T-helper 22 cell (primary cell): ENCODE measurements around the gene TNP2.

Experiments
- DNase-seq: peaks from one replicate; pipeline ENCODE4 v3.0.0-alpha.2; 2020; ENCODE audit warnings: low read depth

The TNP2 gene

DNA sequence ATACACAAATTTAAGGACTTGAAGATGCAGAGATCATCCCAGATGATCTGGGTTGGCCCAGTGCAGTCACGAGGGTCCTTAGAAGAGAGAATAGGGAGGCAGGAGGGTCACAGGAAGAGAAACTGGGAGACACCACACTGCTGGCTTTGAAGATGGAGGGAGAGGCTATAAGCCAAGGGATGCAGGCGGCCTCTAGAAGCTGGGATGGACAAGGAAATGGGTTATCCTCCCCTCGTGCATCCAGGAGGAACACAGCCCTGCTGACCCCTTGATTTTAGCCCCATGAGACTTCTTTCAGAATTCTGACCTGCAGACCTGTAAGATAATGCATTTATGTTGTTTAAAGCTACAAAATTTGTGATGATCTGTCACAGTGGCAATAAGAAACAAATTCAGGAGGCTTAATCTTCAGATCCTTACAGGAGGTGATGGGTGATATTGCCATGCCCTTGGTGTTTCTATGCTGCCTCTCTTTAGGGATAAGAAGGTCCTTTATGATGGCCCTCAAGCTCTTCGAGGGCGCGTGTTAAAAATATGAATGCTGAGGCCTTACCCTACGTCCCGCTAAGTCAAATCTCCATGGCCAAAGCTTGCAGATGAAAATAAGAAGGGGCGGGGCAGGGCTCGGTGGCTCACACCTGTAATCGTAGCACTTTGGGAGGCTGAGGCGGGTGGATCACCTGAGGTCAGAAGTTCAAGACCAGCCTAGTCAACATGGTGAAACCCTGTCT, 8.6 kb upstream of the TNP2 start:
- no peak for DNase-seq

DNA sequence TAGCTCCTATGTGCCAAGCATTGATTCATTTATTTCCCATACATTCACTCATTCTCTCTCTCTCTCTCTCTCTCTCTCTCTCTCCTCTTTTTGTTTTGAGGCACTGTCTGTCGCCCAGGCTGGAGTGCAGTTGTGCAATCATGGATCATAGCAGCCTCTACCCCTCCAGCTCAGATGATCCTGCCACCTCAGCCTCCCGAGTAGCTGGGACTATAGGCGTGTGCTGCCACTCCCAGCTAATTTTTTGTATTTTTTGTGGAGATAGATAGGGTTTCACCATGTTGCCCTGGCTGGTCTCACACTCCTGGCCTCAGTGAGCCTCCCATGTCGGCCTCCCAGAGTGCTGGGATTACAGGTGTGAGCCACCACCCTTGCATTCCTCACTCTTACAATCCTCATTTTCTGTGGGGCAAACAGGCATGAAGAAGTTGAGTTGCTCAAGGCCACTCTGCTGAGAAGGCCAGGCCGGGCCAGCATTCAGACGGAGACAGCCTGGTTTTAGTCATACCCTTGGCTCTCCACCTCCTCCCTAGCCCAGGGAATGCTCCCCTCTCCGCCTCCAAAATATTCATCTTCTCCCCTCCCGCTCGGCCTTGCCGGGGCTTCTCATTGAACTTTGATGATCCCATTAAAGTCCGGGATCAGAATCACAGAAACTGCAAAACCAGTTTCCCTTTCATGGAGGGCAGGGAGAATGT, 7.9 kb upstream of the TNP2 start:
- DNase-seq: no peak

DNA sequence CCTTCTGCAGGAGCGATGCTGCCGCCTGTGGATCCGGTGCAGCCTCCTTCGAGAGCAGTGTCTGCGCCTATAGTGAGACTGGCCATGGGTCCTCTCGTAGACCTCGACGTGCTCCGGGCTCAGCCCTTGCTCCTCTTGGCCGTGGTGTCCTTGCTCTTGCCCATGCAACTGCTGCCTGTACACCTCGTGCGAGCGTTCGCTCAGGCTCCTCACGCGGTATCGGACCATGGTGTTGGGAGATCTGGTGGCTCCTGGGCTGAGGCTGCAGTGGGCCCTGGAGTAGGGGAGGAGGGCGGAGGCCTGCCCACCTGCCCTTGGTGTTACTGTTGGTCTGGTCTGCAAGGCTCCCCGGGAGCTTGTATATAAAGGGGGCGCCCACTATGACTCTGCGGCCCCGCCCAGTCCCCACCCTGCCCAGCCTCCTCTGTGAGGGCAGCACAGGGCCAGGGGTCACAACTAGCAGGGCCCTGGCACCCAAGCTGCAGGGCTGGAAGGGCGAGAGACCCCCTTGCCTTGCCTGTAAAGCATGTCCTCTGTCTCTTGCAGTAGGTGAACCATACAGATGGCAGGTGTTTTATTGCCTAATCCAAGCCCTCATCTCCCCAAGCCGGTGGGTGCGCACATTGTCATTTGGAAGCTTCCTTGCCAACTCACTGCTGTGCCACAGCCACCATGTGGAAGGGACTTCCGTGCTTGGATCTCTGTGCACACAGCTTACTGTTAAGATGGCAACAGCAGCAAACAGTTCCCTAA, 7.2 kb upstream of the TNP2 start, which contains the start of gene PRM2:
PRM2 (minus strand) TSS at position 338 of the 753 bp plus-strand sequence; CDS start at position 228, 110 bp downstream.
- no peak for DNase-seq

DNA sequence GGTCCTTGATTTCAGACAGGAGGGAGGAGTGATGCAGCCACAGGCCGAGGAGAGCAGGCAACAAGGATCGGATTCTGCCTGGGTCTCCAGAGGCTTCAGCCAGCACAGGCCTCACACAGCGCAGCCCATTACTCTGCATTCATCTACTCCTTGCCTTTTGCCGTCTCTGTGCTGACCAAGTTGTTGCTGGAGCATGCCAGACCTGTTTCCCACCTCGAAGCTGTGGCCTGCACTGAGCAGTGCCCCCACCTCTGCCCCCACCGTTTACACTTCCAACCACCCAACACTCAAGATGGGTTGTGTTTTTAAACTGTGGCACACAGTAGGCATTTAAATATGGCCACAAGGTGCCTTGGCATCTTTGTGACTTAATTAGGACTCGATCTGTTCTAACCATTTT, 5.8 kb upstream of the TNP2 start:
- DNase-seq: no peak

DNA sequence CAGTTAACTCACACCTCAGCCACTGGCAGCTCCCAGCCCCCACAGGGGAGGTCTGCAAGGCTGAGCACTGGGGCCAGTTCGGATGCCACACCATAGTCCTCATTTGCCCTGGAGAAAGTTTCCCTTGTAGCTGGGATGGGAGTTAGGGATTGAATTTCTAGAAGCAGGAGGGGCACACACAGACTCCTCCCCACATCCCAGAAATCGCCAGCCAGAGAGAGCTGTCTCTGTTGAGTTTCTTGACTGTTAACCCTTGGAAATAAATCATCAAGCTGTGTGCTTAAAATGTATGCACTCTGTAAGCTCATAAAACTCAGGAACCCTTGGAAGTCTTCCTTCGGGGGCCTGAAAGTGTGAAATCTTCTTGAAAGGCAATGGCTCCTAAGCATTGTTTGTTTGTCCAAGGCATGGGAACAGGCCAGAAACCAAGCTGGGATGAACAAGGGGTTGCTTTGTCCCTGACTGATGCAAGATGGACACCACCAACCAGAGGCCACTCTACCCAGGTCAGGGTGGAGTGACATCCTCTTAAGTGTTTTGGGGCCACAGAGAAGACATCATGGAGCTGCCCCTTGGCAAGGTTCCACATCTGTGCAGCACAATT, 4.7 kb upstream of the TNP2 start:
- DNase-seq: no peak

DNA sequence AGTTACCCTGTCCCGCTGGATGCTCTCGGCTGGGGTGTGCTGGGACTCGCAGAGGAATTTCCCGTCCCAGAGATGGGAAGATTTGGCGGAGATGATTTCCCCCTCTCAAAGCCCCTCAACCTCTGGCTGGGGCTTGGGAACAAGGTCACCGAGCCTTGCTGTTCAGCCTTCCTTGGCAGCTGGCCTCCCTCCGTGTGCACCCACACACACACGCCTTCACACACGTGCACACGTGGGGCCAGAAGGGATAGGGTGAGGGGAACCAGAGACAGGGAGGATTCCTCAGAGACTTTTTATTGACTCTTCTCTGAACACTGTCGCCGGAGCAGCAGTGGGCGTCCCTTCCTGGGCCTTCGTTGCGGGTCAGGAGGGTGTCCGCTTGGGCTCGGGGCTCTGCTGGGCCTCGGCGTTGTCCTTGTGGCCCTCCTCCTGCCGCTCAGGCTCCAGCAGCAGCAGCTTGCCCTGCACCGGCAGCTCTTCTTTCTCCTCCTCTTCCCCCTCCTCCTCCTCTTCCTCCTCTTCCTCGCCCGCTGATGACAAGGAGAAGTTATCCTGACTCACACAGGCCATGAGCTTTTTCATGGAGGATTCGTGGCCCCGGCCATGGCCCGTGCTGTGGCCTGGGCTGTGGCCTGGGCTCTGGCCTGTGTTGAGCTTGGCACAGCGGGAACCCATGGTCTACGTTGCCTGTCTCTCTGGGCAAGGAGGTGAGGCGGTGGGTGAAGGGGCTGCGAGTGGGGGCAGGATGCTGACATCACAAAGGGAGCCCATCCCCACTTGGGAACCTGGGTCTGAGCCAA, 4.0 kb upstream of the TNP2 start, which contains the start of gene PRM3:
PRM3 (minus strand) TSS at position 709 of the 800 bp plus-strand sequence; CDS start at position 675, 34 bp downstream.
- no peak for DNase-seq

DNA sequence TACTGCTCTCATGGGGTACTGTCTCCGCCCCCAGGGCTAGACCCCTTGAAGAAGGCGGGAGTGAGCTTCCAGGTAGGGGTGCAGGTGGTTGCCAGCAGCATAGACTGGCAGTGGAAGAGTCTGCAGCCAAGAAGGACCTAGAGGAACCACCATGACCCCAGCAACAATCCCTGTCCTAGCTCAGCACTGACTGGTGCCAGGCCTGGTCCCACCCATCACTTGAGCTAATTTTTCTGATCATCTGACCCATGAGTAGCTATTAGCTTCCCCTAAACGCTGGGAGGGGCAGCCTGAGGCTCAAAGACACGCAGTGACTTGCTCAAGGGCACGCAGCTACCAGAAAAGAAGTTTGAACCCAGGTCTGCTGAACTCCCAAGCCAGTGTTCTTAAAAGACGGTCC, 3.4 kb upstream of the TNP2 start:
- DNase-seq: no peak

DNA sequence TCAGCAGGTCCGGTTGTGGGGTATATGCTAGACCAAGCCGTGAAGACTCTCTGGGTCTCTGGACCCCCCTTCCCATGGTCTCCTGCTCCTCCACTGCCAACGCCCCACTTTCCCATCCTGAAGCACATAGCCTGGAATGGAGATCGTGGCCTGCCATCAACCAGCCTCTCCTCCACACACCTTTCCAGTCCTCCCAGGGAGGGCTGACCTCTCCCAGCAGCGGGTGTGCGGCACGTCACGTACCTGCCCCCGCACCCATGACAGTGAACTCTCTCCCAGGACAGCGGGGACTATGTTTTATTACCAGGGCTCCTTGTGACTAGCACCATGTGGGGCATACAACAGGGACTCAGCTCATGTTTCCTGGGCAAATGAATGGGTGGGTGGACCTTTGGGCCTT, 2.5 kb upstream of the TNP2 start:
- DNase-seq: no peak

DNA sequence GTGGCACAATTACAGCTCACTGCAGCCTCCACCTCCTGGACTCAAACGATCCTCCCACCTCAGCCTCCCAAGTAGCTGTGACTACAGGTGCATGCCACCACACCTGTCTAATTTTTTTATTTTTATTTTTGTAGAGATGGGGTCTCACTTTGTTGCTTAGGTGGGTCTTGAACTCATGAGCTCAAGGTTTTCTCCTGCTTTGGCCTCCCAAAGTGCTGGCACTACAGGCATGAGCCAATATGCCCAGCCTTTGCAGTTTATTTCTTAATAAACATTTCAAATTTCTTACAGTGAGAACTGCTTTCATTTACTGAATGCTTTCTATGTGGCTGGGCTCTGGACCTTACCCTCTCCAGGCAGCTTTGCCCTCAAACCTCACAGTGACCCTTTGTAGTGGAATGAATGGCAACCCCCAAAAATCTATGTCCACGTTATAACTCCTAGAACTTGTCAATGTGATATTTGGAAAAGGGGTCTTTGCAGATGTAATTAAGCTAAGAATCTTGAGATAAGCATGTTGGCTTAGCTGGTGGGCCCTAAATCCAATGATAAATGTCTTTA, 1.6 kb upstream of the TNP2 start:
- no peak for DNase-seq

DNA sequence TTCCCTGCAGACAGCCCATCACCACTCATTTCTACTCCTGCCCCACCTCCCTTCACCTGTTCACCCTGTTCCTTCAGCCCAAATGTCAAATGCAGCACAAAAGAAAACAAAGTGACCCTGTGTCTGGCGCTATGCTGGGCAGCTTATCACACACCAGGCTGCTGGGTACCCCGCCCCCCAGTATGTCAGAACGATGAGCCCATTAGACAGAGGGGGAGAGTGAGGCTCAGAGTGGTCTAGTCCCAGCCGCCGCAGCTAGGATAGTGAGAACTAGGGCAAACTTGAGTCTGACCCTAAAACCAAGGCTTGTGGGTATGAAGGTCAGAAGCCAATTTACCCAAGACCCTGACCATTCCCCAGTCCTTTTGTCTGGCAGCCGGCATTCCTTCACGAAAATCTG, 4.0 kb downstream of the TNP2 start:
- no peak for DNase-seq

DNA sequence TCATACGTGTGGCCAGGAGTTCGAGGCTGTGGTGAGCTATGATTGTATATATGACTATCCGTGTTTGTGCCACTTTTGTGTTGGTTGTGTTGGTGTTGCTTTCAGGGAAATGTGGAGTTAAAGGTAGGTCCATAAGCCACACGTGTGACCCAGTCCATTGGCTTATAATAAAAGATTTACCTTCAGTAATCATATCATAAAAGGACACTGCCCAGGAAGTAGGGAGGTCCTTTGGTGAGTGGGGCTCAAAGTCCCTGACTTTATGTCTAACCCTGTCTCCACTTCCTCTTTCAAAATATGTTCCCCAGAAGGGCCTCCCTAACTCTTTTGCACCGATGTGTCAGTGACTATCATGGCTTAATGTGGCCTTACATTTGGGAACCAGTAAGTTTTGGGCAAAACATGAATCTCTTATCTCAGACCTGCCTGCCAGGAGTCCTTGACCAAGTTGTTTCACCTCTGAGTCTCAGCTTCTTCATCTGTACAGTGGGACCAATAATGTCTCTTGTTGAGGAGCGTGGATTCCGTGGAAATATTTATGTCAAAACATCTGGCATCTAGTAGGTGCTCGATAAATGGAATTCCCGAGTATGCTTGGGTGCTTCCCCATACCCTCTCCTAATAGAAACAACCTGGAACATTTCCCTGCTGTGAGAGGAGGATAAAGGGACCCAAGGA, 4.8 kb downstream of the TNP2 start:
- DNase-seq: no peak

DNA sequence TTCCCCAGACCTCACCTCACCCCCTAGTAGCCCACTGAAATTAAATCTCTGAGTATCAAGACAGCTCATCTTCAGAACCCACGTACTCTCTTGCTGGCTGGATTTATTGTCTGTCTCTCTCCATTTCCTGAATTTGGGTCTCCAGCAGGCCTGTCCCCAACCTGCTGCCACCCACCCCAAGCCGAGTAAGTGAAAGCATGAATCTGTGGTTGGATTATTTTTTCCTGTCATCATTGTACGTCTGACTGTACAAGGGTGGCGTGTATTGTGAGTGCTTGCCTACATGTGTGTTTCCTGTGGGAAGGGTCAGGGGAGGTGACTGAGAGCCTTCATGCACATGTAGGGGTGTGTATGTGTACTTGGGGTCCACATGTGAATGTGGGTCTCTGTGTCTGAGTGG, 5.4 kb downstream of the TNP2 start:
- no peak for DNase-seq

DNA sequence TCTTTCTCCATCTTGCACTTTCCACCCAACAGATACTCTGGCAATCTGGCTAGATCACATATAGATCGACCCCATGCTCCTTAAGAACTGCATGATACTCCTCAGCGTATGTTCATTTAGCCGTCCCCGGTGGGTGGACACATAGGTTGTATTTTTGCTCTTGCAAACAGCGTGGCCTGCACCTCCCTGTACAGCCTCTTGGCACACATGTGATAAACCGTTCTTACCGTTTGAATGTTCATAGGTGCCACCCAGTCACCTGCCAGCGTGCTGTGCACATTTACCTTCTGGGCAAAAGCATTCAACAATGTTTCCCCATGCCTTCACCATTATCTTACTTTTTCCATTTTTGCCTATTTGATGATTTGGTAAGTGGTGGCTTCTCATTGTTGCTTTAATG, 6.2 kb downstream of the TNP2 start:
- no peak for DNase-seq

DNA sequence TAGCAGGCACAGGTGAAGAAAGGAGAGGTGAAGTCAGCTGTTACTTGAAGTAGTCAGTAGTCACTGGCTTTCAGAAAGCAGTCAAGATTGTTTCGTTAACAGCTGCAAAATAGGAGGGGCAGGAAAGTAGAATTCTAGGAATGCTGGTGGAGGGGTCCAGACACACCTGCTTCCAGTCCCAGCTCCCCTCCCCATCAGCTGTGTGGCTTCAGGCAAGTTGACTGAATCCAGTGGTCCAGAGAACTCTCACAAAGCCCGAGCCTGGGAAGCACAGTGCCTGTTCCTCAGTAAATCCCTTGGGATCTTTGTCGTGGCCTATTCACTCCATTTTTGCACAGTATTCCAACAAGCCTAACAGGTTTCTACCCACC, 8.5 kb downstream of the TNP2 start:
- no peak for DNase-seq

DNA sequence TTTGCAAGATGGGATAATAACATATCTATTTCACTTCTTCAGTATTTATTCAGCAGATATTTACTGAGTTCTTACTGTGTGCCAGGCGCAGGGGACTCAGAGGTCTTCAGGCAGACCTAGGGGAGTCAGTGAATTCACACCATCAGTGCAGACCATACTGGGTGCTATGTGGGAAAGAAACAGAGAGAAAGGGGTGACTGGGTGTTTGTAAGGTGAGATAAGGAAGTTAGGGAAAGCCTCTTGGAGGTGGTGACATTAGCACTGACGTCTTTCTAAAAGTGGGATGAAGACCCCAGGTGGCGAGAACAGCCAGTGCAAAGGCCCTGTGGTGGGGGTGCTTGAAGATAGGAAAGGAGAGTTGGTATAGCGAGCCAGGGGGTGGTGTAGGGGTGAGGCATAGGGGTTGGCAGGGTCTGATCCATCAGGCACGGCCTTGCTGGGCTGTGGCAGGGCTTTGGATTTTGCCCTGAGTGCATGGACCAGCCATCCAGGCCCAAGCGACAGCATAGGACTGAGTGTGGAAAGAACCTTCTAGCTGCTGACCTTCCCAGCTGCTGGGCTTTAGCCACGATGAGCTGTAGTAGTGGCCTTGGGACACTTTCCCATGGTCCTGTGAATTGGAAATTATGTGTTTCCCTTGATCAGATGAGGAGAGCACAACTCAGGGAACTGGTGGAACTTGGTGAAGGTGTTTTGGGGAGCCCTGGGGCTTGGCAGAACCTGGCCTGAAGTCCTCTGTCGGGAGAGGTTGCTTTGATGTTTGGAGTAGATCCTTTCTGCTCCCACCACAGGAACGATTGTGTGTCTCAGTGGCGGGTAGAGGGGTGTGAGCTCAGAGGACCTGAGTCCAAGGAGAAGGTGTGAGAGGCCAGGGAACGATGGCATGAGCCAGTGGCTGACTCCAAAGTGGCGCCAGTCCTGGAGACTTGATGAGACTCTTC, 9.2 kb downstream of the TNP2 start:
- DNase-seq: no peak

DNA sequence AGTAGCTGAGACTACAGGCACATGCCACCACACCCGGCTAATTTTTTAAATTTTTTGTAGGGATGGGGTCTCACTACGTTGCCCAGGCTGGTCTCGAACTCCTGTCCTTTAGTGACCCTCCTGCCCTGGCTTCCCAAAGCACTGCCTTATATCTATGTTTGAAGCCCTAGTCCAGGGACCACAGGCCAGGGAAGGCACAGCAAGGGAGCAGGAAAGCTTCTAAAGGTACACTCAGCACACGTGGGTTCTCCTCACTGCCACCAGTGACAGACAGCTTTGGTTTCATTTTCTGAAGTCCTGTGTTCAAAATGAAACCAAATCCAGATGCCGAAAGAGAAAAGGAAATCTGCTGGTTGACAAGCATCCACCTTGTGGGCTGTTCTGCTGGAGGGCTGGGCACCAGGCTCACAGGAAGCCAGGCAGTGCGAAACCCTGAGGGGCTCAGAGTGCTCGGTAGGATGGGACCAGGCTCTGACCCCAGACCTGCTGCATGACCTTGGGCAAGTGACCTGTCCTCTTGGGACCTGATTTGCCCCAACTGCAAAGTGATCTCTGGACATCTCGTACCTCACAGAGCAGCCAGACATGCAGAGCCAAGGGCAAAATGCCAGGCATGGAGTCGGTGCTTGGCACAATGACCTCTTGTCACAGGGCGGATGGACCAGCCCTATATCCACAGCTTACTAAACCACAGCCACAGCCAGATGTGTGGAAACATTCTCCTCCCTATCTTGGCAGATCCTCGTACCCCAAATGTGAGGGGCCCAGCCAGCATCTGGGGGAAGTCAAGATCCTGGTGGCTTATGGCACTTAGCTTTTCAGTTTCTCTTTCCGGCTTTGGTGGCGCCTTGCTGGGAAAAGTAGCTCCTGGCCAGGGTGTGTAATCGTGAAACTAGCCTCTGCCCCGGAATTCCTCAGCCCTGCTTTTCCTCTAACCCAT, 10.3 kb downstream of the TNP2 start:
- DNase-seq: no peak

DNA sequence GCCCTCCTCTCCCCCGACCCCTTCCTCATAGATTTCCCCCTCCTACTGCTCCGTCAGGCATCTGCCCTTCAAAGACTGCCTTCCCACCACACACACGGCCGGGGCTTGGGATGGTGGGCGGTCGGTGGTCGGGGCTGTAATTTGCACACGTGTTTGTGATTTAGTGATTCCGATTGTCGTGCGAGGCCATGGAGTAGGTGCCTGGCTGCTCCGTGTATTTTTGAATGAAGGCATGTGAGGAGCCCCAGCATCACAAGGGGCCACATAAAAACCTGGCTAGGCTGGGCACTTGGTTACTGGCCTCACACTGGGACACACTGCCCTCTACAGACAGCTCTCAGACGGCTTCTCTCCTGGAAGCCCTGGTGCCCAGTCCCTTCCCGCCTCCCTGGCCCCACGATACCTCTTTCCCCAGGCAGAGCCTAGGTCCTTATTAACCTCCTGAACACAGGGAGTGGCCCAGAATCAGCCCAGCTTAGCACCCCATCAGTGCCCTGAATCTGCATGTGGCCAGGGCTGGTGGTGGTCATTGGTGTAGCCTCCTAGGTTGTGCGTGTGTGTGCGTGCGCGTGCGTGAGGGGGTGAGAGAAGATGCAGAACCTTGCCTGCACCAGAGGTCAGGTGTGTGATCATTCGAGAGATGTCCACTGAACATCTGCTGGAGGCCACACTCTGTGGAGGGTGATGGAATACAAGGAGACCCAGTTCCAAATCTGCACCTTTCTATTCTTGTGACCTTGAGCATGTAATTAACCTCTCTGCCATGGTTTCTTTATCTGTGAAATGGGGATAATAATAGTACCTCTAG, 11.8 kb downstream of the TNP2 start:
- peak; percentile 34 for DNase-seq
